GM04503 (cell line): ENCODE data around the gene ATG7.
A peak's percentile ranks its signal among the peaks of the same experiment; 100 is the strongest.

Experiments
- DNase-seq: peaks from one replicate; pipeline ENCODE4 v3.0.0-alpha.2; 2012; ENCODE audit warnings: low read depth

The ATG7 gene

DNA sequence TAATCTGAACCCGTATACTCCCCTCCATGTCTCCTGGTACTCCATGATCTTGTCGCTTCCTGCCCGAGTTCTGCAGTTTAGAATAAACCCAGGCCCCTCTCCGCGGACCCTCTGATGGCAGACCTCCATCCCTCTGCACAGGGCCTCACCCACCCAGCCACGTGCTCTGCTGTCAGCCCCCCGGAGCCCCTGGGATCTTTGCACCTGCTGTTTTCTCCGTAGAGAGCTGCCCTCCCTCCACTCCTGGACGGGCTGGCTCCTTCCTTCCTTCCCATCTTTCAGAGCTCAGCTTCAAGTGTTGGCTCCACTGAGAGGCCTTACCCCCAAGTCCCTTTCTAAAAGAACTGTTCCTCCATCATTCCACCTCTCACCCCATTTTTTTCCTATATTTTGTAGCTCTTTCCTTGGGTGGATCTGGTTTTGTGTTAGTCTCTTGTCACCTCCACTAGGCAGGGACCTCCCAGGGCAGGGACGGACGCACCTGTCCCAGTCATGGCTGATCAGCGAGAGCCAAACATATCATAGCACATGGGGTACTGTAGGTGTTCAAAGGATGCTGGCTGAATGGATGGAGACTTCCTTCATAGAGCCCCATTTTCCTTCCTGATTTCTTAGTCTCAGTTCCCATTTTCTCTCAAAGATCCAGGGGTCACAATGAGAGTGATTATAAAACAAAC is 264.9 kb downstream of the ATG7 start:
- no peak for DNase-seq

DNA sequence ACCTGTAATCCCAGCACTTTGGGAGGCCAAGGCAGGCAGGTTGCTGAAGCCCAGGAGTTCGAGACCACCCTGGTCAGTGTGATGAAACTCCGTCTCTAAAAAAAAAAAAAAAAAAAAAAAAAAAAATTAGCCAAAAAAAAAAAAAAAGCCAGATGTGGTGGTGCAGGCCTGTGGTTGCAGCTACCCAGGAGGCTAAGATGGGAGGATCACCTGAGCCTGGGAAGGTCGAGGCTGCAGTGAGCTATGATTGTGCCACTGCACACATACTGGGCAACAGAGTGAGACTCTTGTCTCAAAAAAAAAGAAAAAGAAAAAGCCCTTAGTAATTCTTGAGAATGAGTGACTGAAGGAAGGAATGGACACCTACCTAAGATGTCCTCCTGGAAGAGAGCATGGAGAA is 266.4 kb downstream of the ATG7 start:
- DNase-seq = no peak

DNA sequence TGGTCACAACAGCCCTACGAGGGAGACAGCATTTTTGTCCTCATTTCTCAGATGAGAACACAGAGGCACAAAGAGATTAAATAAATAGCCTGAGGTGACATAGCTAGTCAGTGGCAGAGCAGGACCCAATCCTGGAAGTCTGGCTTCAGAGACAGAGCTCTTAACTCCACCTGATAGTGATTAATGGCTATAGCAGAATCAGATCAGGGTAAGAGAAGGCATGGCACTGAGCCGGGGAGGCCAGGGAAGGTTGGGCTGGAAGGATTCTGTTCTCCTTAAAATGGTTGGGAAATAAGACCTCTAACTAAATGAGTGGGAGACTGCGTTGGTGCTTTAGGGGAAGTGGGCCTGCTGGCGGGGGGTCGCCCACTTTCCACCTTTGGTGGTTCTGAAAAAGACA is 267.0 kb downstream of the ATG7 start:
- DNase-seq = no peak

DNA sequence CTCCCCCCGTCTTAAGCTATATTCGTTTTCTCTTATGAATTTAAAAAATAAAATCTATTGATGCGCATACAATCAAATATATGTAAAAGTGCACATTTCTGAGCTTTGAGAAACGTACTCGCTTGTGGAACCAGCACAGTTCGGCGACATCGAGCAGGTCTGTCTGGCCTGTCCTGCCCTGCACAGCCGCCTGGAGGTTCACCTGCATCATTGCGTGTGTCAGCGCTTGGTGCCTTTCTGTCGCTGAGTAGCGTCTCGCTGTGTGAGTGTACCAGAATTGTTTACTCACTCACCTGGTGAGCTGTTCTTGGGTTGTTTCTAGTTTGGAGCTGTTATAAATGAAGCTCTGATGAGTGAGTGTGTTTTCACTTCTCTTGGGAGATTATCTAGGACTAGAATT is 267.5 kb downstream of the ATG7 start:
- no peak for DNase-seq

DNA sequence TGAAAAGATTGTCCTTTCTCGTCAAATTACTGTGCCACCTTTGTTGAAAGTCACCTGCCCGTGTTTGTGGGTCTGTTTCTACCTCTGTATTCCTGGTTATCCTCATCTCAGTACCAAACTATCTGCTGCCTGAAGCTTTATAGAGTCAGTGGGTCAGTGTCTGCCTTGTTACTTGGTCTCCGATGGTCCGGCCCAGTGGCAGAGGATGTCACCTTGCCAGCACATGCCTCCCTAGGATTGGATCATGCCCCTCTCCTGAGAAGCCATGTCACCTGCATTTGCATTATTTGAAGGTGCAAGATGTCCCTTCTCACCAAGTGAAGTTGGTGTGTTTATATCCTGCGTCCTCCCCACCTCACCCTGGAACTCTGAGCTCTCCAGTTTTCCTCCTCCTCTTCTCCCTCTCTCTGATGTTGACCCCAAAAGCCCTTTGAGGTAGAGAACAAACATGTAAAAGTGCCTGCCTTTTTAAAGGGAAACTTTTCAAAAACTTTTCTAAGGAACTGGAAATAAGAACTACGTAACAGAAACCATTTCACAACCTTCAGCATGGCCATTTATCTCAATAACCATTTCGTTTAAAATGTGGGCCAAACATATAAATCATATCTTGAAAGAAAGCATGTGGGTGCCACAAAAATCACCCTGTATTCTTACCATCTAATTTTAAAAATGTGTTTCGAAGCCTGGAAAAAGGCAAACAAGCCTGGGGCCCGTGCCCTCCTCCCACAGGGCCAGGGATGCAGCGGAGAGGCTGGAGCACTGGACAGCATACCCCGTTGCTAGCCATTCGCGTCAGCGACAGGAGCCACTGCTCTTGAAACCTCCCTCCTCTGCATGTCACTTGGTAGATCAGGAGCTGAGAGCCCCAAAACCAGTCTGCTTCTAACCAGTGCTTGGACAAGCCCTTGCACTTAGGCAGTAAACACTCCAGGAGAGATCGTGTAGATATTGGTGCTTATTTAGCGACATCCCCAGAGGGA is 269.4 kb downstream of the ATG7 start:
- no peak for DNase-seq

DNA sequence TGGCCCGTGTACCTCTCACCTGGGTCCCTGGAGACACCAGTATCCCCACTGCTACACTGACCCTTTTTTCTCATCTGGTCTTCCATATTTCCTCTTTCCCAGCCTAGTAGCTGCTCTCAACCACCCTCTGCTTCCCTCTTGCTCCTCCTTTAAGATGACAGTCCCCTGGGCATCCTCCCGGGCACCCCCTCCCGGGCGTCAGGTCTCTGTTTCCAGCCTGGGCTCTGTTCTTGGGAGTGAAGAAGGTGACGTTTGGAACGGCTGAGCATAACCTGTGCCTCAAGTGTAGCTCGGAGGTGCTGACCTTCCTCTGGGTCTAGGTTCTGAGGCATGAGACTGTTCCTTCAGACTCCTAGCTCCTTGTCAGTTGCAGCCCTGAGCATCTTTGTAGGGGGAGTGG is 270.4 kb downstream of the ATG7 start:
- DNase-seq = no peak

DNA sequence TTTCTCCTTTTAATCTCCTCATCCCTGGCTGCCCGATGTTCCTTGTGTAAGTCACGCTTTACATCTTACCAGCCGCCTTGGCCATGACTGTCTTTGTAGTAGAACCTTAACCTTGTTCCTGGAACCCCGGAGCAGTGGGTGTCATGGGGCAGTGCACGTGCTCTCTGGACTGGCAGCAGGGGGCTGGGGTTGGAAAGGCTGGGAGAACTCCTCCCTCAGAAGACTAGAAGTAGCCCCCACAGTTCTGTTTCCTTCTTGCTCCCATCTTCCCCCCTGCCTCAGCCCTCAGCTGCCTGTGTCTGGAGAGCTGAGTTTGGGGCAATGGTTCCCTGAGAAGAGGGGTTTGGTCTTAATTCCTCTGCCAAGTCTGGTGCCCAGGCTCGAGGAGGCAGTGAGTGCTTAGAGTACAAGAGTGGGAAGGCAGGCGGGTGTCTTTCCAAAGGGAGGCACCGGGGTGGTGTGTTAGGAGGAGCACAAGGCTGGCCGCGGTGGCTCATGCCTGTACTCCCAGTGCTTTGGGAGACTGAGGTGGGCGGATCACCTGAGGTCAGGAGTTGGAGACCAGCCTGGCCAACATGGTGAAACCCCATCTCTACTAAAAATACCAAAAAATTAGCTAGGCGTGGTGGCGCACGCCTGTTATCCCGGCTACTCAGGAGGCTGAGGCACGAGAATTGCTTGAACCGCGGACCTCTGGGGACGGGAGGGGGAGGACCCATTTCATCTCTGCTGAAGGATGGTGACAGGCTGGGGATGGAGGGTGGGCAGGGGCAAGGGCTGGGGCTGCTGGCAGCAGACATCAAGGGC is 271.1 kb downstream of the ATG7 start:
- DNase-seq = no peak

DNA sequence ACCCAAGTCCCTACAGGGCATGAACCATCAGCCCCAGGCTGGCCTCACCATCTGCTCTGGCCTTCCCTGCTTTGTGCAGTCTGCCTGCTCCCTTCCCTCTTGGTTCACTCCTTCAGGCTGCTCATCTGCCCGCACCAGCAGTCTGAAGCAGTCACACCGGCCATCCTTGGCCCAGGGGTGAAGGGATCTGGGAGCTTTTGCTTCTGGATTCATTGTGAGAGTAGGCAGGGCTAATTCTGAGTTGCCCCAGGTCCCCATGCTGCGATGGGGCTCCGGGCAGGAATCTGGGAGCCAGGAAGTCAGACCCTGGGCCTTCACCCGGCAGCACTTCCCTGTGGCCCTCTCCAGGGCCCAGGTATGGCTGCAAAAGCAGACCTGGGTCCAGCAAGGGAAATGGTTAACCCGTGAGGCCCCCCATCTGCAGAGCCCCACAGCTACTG is 271.8 kb downstream of the ATG7 start:
- no peak for DNase-seq

DNA sequence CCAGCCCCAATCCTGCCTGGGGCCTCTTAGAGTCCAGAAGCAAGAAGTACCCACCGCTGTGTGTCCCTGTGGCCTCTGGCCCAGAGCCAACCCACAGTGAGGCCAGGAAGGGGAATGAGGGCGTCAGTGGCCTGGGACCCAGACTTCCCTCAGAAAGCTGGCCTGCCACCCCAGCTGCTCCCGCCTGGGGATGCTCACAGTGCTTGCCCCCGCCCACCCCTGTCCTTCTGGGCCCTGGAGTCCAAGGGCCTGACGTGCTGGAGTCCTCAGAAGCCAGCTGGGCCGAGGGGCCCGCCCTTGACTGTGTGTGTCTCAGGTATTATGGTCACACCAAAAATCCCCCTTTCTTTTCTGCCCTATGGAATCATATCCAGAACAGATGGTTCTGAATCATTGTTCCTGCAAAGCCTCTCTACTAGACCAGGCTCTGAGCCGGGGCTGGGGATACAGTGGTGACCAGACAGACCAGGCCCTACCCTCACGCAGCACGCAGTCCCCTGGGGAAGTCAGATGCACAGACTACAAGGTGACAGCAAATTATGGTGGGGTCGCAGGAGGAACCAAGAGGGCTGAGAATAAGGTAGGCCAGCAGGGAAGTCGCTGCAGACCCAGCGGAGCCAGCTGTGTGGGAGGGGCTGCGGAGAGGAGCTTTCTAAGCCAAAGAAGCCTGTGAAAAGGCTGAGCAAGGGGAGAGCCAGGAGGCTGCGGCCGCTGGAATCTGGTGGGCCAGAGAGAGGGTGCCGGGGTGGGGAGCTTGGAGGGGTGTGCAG is 272.4 kb downstream of the ATG7 start:
- no peak for DNase-seq

DNA sequence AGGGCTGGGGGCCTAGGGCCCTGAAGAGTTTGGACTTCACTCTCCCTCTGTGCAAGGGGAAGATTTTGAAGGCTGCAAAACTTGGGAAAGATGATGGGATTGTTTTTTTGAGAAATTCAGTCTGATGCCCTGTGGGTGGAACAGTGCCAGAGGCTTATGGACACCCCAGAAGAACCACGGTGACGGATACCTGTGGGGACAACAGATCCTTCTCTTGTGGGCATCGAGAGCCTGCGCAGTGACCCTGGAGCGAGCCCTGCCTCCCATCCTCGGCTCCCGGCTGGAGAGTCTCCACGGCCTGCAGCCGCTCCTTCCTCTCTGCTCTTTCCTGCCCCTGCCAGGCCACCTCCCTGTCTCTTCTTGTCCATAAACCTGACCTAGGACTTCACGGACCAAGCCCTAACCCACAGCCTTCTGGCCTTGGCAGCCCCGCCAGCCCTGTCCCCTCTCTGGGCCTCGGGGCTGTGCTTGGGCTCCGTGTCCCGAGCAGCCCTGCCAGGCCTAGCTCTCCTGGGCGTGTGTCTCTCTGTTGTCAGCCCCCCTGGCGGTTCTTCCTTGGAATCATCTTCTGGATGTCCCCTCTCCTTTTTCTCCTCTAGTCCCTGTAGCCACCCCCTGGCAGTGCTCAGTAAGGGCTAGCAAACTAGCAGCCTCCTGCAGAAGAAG is 273.1 kb downstream of the ATG7 start:
- no peak for DNase-seq

DNA sequence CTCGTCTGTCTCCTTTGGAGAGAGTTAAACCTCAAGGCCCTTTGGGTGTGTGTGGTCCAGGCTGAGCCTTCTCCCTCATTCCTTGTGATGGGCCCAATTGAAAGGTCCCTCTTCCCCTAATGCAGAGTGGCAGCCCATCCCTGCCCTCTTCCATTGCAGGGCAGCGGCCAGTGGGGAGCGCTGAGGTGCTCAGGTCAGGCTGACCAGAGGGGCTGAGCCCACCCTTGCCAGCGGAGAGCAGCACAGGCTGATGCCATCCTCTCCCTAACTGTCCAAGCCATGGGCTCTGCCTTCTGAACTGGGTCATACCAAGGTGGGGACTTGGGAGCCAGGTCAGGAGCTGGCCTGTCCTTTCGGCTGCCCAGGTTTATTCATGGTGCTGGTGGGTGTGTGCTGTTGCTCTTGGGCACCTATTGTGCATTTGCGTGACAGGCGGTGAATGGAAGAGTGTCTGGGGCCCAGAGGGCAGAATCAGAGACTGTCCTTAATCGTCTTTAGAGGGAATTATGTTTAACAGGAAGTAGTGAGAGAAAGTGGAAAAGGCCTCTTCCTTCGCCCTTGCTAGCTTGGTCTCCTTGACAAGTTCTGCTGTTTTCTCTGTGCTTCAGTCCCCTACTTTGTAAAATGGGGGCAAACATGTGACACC is 274.6 kb downstream of the ATG7 start:
- no peak for DNase-seq

DNA sequence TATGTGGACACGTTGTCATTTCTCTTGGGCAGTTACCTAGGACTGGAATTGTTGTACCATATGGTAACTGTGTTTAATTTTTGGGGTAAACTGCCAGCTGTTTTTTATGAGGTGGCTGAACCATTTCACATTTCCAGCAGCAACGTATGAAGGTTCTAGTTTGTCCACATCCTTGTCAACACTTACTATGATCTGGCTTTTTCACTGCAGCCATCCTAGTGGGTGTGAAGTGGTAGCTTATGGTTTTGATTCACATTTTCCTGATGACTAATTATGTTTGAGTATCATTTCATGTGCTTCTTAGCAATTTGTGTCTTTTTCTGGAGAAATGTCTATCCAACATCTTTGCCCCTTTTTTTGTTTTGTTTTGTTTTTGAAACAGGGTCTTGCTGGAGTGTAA is 275.3 kb downstream of the ATG7 start:
- no peak for DNase-seq

DNA sequence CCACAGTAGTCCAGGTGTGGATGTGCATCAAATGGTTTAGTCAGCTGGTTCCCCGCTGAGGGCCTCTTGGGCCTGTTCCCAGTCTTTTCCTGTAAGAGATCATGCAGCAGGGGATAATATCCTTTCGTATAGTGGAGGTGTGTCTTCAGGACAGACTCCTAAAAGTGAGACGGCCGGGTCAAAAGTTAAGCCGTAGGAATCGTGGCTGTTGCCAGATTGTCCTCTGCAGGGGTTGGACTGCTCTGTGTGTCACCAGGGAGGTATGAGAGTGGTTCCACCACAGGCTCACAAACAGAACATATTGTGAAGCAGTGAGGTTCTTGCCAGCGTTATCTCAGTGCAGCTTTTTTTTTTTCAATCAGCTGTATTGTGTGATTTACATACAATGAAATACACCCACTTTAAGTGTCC is 276.5 kb downstream of the ATG7 start:
- peak; percentile 36 for DNase-seq

DNA sequence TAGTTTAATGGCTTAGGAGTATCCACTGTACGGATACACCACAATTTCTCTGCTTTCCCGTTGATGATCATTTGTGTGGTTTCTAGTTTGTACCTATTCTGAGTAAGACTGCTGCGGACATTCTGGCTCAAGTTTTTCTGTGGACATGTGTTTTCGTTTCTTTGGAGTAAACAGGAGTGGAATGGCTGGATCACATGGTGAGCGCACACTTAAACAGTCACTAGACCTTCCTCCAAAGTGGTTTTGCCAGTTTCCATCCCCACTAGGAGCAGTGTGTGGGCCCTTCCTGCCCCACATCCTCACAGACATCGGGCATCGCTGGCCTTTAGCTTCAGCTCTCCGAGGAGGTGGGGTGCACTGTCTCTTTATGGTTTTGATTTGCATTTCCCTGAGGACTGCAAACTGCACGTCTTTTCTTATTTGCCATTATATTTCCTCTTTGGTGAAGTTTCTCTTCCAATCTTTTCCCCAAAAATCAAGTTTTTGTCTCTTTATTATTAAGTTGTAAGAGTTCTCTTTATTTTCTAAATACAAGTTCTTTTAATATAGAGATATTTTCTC is 277.5 kb downstream of the ATG7 start:
- no peak for DNase-seq

DNA sequence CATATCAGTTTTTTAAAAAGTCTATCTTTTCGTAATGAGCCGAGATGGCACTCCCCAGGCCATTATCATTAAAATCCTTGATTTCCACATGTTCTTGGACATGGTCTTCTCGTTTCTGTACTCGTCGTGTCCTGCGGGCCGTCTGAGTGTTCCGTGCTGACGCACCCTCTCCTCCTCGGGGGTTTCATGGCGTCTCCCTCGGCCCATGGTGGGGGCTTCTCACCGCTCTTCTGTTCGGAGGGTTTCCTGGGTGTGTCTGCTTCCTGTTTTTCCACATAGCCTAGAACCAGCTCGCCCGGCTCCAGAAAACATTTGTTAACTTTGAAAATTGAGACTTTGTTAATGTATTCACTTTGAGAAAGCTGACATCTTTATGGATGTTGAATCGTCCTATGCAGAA is 278.8 kb downstream of the ATG7 start:
- DNase-seq = no peak

DNA sequence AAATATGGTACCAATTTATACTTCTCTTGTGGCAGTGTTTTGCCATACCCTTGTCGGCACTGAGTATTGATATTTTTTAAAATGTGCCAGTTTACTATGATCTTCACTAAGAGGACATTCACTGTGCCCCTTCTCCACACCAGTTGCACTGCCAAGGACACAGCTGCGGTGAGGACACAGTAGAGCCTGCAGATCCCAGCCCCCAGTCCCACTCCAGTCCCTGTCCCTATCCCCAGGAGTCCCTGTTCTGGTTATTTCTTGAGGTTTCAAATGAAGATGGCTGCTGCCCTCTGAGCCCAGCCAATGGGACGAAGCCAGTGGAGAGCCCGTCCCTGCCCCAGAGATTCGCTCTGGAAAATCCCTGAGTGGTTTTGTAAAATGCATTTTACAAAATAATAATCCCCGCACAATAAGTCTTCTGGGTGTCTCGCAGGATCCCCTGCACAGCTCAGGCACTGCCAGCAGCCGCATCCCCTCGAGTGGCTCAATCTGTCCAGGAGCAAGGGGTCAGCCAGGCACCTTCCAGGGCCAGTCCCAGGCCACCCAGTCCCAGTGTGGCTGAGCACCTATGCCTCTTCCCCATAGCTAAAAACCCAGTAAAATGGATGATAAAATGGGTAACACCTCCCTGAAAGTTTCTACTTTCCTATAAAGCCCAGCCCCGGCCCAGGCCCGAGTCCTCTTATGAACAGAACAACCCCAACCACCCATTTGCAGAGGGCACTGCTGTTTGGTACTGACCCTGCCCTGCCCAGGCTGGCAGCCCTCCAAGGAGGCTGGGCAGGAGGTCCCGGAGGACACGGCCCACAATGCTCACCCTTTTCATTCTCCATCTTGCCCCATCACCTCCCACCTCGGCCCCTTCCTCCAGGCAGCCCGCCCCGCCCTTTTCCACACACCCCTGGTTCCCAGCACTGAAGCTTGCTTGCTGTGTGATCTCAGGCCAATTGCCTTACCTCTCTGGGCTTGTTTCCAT is 280.4 kb downstream of the ATG7 start:
- no peak for DNase-seq

DNA sequence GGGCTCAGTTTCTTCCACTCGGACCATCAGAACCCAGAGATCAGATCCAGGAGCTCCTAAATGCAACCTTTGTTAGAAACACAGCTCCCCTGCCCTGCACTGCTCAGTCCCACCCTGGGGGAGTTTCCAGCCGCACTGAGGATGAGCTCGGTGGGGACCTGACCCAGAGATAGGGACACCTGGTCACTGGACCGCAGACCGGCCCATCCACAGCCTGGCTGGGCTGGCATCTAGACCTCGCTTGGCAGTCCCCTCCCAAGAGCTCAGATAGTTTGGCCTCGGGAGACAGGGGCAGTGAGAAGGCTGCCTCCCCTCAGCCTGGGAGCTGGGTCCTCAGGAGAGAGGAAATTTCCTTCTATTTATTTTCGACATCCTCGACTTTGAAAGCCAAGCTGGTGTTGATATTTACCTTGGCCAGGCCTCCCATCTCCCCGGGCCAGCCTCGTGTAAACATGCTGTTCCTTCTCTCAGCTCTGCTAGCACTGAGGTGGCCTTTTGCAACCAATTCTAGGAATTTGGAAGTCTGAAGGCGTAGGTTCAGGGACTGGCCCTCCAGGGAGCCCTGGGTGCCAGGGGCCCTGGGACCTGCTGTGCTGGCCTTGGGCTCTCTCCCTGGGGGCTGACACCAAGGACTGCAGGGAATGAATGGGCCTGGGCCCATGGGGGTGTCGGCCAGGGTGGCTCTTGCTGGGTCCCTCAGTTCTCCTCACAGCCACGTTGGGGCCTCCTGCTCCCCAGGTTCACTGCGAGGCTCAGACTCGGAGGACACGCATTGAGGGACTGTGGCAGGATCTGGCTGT is 281.4 kb downstream of the ATG7 start:
- no peak for DNase-seq

DNA sequence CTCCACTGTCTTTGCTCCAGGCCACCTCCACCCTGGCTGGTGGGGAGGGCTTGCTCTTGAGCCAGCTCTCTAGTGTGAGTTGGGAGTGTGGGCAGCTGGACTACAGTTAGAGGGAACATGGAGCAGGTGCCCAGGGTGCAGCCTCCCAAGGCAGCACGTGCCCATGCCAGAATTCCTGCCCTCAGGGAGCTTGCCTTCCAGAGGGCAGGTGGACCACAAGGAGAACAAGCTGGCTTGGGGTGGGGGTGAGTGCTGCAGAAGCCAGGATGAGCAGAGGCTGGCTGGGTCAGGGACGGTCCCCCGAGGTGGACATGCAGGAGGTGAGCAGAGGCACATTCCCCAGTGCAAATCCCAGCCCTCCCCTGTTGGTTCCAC is 282.0 kb downstream of the ATG7 start:
- DNase-seq = no peak
